Ishikawa (cell line): ENCODE measurements around the gene EIF4E1B.

ENCODE experiments used
- RAD21 ChIP-seq: IDR thresholded peaks from 2 replicates; pipeline ENCODE4 v1.6.1; 2012; ENCODE audit warnings: low read depth
- TAF1 ChIP-seq: IDR thresholded peaks from 2 replicates; pipeline ENCODE4 v1.6.1; 2012; ENCODE audit warnings: low read depth, mild to moderate bottlenecking

DNA sequence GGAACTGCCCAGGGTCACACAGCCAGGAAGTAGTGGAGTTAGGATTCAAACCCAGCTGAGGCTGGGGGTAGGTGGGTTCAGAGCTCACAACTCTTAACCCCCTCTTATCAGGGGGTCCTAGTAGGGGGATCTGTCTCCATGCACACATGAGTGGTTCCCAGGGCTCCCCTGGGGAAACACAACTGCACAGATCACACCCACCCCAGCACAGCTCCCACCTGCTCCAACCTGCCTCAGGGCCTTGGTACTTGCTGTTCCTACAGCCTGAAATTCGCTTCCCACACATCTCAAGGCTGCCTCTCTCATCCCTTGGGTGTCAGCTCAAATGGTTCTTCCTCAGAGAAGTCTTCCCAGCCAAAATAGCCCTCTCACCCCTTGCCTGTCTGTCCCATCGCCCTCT is 5.0 kb upstream of the EIF4E1B start:
- TF ChIP-seq TAF1: no peak
- TF ChIP-seq RAD21: no peak
